T-helper 1 cell treated with Interleukin-12 subunit alpha and Interleukin-12 subunit beta and Interleukin-4 antibody, amounts not matched to agents 30 μg/mL and 1 μg/mL, for 36 hours (primary cell): ENCODE measurements around the gene OLFM1.

ENCODE experiments used
- H3K27ac Mint-ChIP-seq: one replicate; pipeline ENCODE4 v1.8.0; 2021; ENCODE audit warnings: mild to moderate bottlenecking, mixed read lengths
- H3K27me3 Mint-ChIP-seq: one replicate; pipeline ENCODE4 v1.8.0; 2021; ENCODE audit warnings: low read depth, mixed read lengths
- H3K36me3 Mint-ChIP-seq: one replicate; pipeline ENCODE4 v1.8.0; 2021; ENCODE audit warnings: low read depth, mixed read lengths
- H3K4me1 Mint-ChIP-seq: one replicate; pipeline ENCODE4 v1.8.0; 2021; ENCODE audit warnings: low read depth, mixed read lengths
- H3K4me3 Mint-ChIP-seq: one replicate; pipeline ENCODE4 v1.8.0; 2021; ENCODE audit warnings: mild to moderate bottlenecking, moderate library complexity, mixed read lengths
- H3K9me3 Mint-ChIP-seq: one replicate; pipeline ENCODE4 v1.8.0; 2021; ENCODE audit warnings: mixed read lengths

Gene OLFM1

GRCh38 chr9:135087489-135087792, at the start of gene OLFM1:
Gene OLFM1, plus strand, starts transcription at chr9:135087668. Its CDS starts 322 bp downstream, at chr9:135087990.
- Mint-ChIP-seq H3K4me3 (no peak within 1 kb of the TSS), H3K27ac (no peak within 1 kb of the TSS), H3K36me3 (no peaks in the 10 kb centered on the region), H3K27me3 (peaks cover 39% of the 10 kb centered on the region), H3K4me1 (peaks cover 3% of the 10 kb centered on the region), H3K9me3 (no peaks in the 10 kb centered on the region)

- H3K27ac Mint-ChIP-seq, result no peak overlapping the region
- no peaks in the 10 kb centered on the region for H3K4me1 Mint-ChIP-seq
- H3K36me3 Mint-ChIP-seq, result no peaks in the 10 kb centered on the region
- H3K27me3 Mint-ChIP-seq, result no peaks in the 10 kb centered on the region
- H3K4me3 Mint-ChIP-seq, result no peak overlapping the region
- no peaks in the 10 kb centered on the region for H3K9me3 Mint-ChIP-seq
Measured at GRCh38 chr9:135038331-135038730, 49.1 kb upstream of the OLFM1 start.

DNA sequence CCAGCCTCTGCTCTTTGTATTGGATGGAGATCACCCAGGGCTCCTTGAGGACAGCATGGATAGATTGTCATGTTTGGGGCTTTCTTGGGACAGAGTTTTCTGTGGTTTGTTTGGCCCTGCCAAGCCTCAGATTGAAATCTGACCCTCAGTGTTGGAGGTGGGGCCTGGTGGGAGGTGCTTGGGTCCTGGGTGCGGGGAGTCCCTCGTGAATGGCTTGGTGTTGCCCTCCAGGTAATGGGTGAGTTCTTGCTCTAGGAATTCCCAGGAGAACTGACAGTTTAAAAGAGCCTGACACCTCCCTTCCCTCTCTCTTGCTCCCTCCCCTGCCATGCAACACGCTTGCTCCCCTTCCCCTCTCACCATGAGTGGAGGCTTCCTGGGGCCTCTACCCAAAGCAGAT, 48.6 kb upstream of the OLFM1 start:
- Mint-ChIP-seq H3K4me1 (no peaks in the 10 kb centered on the region), H3K9me3 (no peaks in the 10 kb centered on the region), H3K27ac (no peak overlapping the region), H3K4me3 (no peak overlapping the region), H3K27me3 (no peaks in the 10 kb centered on the region), H3K36me3 (no peaks in the 10 kb centered on the region)

GRCh38 chr9:135039266-135039870, 48.1 kb upstream of the OLFM1 start:
- Mint-ChIP-seq H3K9me3 (no peaks in the 10 kb centered on the region), H3K4me1 (no peaks in the 10 kb centered on the region), H3K27me3 (no peaks in the 10 kb centered on the region), H3K36me3 (no peaks in the 10 kb centered on the region), H3K4me3 (no peak overlapping the region), H3K27ac (no peak overlapping the region)

- Mint-ChIP-seq H3K27ac (no peak overlapping the region), H3K9me3 (no peaks in the 10 kb centered on the region), H3K27me3 (no peaks in the 10 kb centered on the region), H3K36me3 (no peaks in the 10 kb centered on the region), H3K4me3 (no peak overlapping the region), H3K4me1 (no peaks in the 10 kb centered on the region)
Measured at GRCh38 chr9:135039916-135040645, 47.4 kb upstream of the OLFM1 start.

DNA sequence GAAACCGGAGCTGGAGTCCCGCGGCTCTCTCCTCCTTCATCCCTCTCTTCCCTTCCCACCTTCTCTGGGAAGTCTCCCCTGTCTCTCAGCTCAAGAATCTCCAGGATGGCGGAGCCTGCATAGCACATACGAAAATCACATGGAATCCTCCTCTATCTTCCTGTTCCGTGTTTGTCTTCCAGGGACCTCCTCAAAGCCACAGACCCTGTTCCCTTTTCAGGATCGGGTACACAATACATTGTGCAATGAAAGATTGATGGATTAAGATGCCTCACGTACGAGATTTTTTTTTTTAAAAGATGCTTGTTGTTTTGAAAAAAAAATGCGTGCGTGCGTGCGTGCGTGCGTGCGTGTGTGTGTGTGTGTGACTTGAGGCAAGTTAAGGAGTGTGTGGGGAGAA, 46.6 kb upstream of the OLFM1 start:
- Mint-ChIP-seq H3K9me3 (no peaks in the 10 kb centered on the region), H3K27ac (no peak overlapping the region), H3K27me3 (no peaks in the 10 kb centered on the region), H3K4me1 (no peaks in the 10 kb centered on the region), H3K36me3 (no peaks in the 10 kb centered on the region), H3K4me3 (no peak overlapping the region)

DNA sequence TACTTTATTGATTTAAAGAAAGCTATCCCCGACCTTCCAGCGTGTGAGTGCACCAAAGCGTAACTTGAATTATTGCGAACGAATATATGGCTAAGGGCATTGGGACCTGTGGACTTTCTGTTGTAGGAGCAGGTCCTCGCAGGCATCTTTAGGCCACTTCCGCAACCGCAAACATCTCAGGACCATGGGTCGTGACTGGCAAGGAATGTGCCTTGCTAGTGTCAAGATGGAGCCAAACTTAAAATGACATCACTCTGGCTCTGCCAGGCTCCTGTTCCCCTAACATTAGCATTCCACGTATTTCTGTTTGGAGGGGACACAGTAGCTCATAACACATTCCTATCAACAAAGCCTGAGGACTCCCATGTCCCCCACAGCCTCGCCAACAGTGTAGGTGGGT, 44.1 kb upstream of the OLFM1 start:
- H3K9me3 Mint-ChIP-seq, result no peaks in the 10 kb centered on the region
- H3K4me1 Mint-ChIP-seq, result no peaks in the 10 kb centered on the region
- H3K27me3 Mint-ChIP-seq, result no peaks in the 10 kb centered on the region
- H3K36me3 Mint-ChIP-seq, result no peaks in the 10 kb centered on the region
- no peak overlapping the region for H3K27ac Mint-ChIP-seq
- no peak overlapping the region for H3K4me3 Mint-ChIP-seq

- H3K27ac Mint-ChIP-seq, result no peak overlapping the region
- H3K9me3 Mint-ChIP-seq, result no peaks in the 10 kb centered on the region
- H3K27me3 Mint-ChIP-seq, result no peaks in the 10 kb centered on the region
- no peak overlapping the region for H3K4me3 Mint-ChIP-seq
- H3K4me1 Mint-ChIP-seq, result no peaks in the 10 kb centered on the region
- H3K36me3 Mint-ChIP-seq, result no peaks in the 10 kb centered on the region
Measured at GRCh38 chr9:135045264-135045927, 42.1 kb upstream of the OLFM1 start.

GRCh38 chr9:135045928-135046738, 41.3 kb upstream of the OLFM1 start:
- Mint-ChIP-seq H3K27me3 (no peaks in the 10 kb centered on the region), H3K36me3 (no peaks in the 10 kb centered on the region)

GRCh38 chr9:135046739-135047350, 40.6 kb upstream of the OLFM1 start:
- no peaks in the 10 kb centered on the region for H3K36me3 Mint-ChIP-seq
- no peak overlapping the region for H3K27ac Mint-ChIP-seq
- H3K9me3 Mint-ChIP-seq, result no peaks in the 10 kb centered on the region
- H3K4me1 Mint-ChIP-seq, result no peaks in the 10 kb centered on the region
- no peaks in the 10 kb centered on the region for H3K27me3 Mint-ChIP-seq
- H3K4me3 Mint-ChIP-seq, result no peak overlapping the region

More at GRCh38 chr9:135045928-135046738, 41.3 kb upstream of the OLFM1 start:
- Mint-ChIP-seq H3K4me3 (no peak overlapping the region), H3K4me1 (no peaks in the 10 kb centered on the region), H3K27ac (no peak overlapping the region), H3K9me3 (no peaks in the 10 kb centered on the region)

- Mint-ChIP-seq H3K9me3 (no peaks in the 10 kb centered on the region), H3K27ac (no peak overlapping the region), H3K4me3 (no peak overlapping the region), H3K4me1 (no peaks in the 10 kb centered on the region), H3K27me3 (no peaks in the 10 kb centered on the region), H3K36me3 (no peaks in the 10 kb centered on the region)
Measured at GRCh38 chr9:135047521-135047920, 39.9 kb upstream of the OLFM1 start.

- no peak overlapping the region for H3K4me3 Mint-ChIP-seq
- no peaks in the 10 kb centered on the region for H3K9me3 Mint-ChIP-seq
- H3K4me1 Mint-ChIP-seq, result no peaks in the 10 kb centered on the region
- H3K27me3 Mint-ChIP-seq, result no peaks in the 10 kb centered on the region
- H3K27ac Mint-ChIP-seq, result no peak overlapping the region
- no peaks in the 10 kb centered on the region for H3K36me3 Mint-ChIP-seq
Measured at GRCh38 chr9:135048046-135048757, 39.3 kb upstream of the OLFM1 start.

- Mint-ChIP-seq H3K4me3 (no peak overlapping the region), H3K27ac (no peak overlapping the region), H3K9me3 (no peaks in the 10 kb centered on the region), H3K36me3 (no peaks in the 10 kb centered on the region), H3K27me3 (no peaks in the 10 kb centered on the region), H3K4me1 (no peaks in the 10 kb centered on the region)
Measured at GRCh38 chr9:135048758-135049444, 38.6 kb upstream of the OLFM1 start.
